Karpas-422 (cell line): ENCODE data around the gene TPCN1. TPM values are rescaled to one million over a fixed set of nuclear protein-coding genes. Genes with fewer than 3 reads are reported as not detected.

Experiments used
- DNase-seq: peaks from one replicate; pipeline ENCODE4 v3.0.0-alpha.2; 2015
- H2AFZ ChIP-seq: fragments of 200-600 bp; sonication (generic); 2 replicates; pipeline ENCODE4 v1.6.1; 2014; ENCODE audit warnings: antibody characterized with exemption, low read length, mixed read lengths
- H3K27ac ChIP-seq: fragments of 200-600 bp; sonication (generic); 2 replicates; pipeline ENCODE4 v1.5.1; 2014; ENCODE audit warnings: mild to moderate bottlenecking, low read length, moderate library complexity
- H3K27me3 ChIP-seq: fragments of 200-600 bp; sonication (generic); 2 replicates; pipeline ENCODE4 v1.6.1; 2014; ENCODE audit warnings: low read length, mixed read lengths
- H3K36me3 ChIP-seq: fragments of 200-600 bp; sonication (generic); 2 replicates; pipeline ENCODE4 v1.6.1; 2014; ENCODE audit warnings: low read length, mixed read lengths; ENCODE audit not compliant: insufficient read depth
- H3K4me1 ChIP-seq: fragments of 200-600 bp; sonication (generic); 2 replicates; pipeline ENCODE4 v1.6.1; 2014; ENCODE audit warnings: mild to moderate bottlenecking, low read length, mixed read lengths
- H3K4me2 ChIP-seq: fragments of 200-600 bp; sonication (generic); 2 replicates; pipeline ENCODE4 v1.6.1; 2014; ENCODE audit warnings: low read length, low read depth, mild to moderate bottlenecking; ENCODE audit not compliant: poor library complexity, severe bottlenecking
- H3K4me3 ChIP-seq: fragments of 200-600 bp; sonication (generic); 2 replicates; pipeline ENCODE4 v1.5.1; 2014; ENCODE audit warnings: mild to moderate bottlenecking, antibody characterized with exemption, low read length, mixed read lengths
- H3K79me2 ChIP-seq: fragments of 200-600 bp; sonication (generic); 2 replicates; pipeline ENCODE4 v1.6.1; 2014; ENCODE audit warnings: mild to moderate bottlenecking, low read length, mixed read lengths
- H3K9ac ChIP-seq: fragments of 200-600 bp; sonication (generic); 2 replicates; pipeline ENCODE4 v1.6.0; 2014; ENCODE audit warnings: low read length
- H3K9me2 ChIP-seq: fragments of 200-600 bp; sonication (generic), shearing (Covaris generic); replicated peaks from 2 replicates; pipeline ENCODE4 v1.6.0; 2014; ENCODE audit warnings: mild to moderate bottlenecking, low read length, moderate library complexity; ENCODE audit not compliant: insufficient read depth
- H3K9me3 ChIP-seq: fragments of 300-700, 200-600 bp; sonication (generic); 2 replicates; pipeline ENCODE4 v1.6.1; 2014; ENCODE audit warnings: low read length, mixed read lengths
- H4K20me1 ChIP-seq: fragments of 200-600 bp; sonication (generic); 2 replicates; pipeline ENCODE4 v1.6.1; 2014; ENCODE audit warnings: mild to moderate bottlenecking, antibody characterized with exemption, low read length, low read depth; ENCODE audit not compliant: insufficient read depth
- total RNA-seq: library from RNA; depleted of rRNA; stranded (reverse); fragments of >200 nt; shearing (Covaris generic); gene quantifications from 2 replicates; pipeline ENCODE4 v1.2.3, GENCODE V29; 2014; ENCODE audit warnings: low replicate concordance

Gene TPCN1
- total RNA-seq, 1 experiment from 2014 or later, result 43.9 TPM

- H3K79me2 ChIP-seq, result peaks cover 29% of the 10 kb centered on the region
- H3K4me1 ChIP-seq, result peaks cover 35% of the 10 kb centered on the region
- H3K4me3 ChIP-seq, result peak overlapping the region; percentile 87
- H3K9me2 ChIP-seq, result no peaks in the 10 kb centered on the region
- no peak overlapping the region for H2AFZ ChIP-seq
- H3K27ac ChIP-seq, result peak overlapping the region; percentile 86
- no peaks in the 10 kb centered on the region for H4K20me1 ChIP-seq
- peak overlapping the region; percentile 87 for H3K9ac ChIP-seq
- peak overlapping the region; percentile 83 for H3K4me2 ChIP-seq
- no peaks in the 10 kb centered on the region for H3K9me3 ChIP-seq
- DNase-seq, result peak; percentile 66
- no peaks in the 10 kb centered on the region for H3K27me3 ChIP-seq
- peaks cover 9% of the 10 kb centered on the region for H3K36me3 ChIP-seq
Measured at GRCh38 chr12:113222730-113223531, 1.7 kb downstream of the TPCN1 start.

- Histone ChIP-seq H3K9me3 (no peaks in the 10 kb centered on the region), H2AFZ (no peak overlapping the region), H3K4me2 (no peak overlapping the region), H3K4me1 (peaks cover 45% of the 10 kb centered on the region), H3K36me3 (peaks cover 22% of the 10 kb centered on the region), H3K27me3 (no peaks in the 10 kb centered on the region), H3K27ac (0 out of 2 replicates have a peak overlapping the region, but pooled peaks have one; percentile 19), H3K4me3 (no peak overlapping the region), H4K20me1 (no peaks in the 10 kb centered on the region), H3K9ac (no peak overlapping the region), H3K79me2 (peaks cover 31% of the 10 kb centered on the region), H3K9me2 (no peaks in the 10 kb centered on the region)
- DNase-seq, result no peak
Measured at GRCh38 chr12:113224955-113225354, 3.7 kb downstream of the TPCN1 start.

GRCh38 chr12:113226696-113227568 is 5.7 kb downstream of the TPCN1 start:
- H3K79me2 ChIP-seq, result peaks cover 26% of the 10 kb centered on the region

GRCh38 chr12:113227686-113228391 is 6.6 kb downstream of the TPCN1 start:
- no peaks in the 10 kb centered on the region for H3K9me2 ChIP-seq
- H3K4me2 ChIP-seq, result no peak overlapping the region
- no peaks in the 10 kb centered on the region for H3K9me3 ChIP-seq
- no peak overlapping the region for H2AFZ ChIP-seq
- no peak overlapping the region for H3K4me3 ChIP-seq
- H3K79me2 ChIP-seq, result peaks cover 17% of the 10 kb centered on the region
- peaks cover 59% of the 10 kb centered on the region for H3K4me1 ChIP-seq
- H3K9ac ChIP-seq, result no peak overlapping the region
- no peak for DNase-seq
- H3K27ac ChIP-seq, result no peak overlapping the region
- no peaks in the 10 kb centered on the region for H4K20me1 ChIP-seq
- peaks cover 40% of the 10 kb centered on the region for H3K36me3 ChIP-seq
- H3K27me3 ChIP-seq, result no peaks in the 10 kb centered on the region

More at GRCh38 chr12:113226696-113227568, 5.7 kb downstream of the TPCN1 start:
- Histone ChIP-seq H3K4me1 (peaks cover 58% of the 10 kb centered on the region), H3K27ac (no peak overlapping the region), H3K9me2 (no peaks in the 10 kb centered on the region), H2AFZ (no peak overlapping the region), H3K9me3 (no peaks in the 10 kb centered on the region), H3K27me3 (no peaks in the 10 kb centered on the region), H3K36me3 (peaks cover 35% of the 10 kb centered on the region), H4K20me1 (no peaks in the 10 kb centered on the region), H3K9ac (no peak overlapping the region), H3K4me3 (no peak overlapping the region), H3K4me2 (no peak overlapping the region)
- DNase-seq, result no peak

- Histone ChIP-seq H3K27me3 (no peaks in the 10 kb centered on the region), H3K4me1 (peaks cover 59% of the 10 kb centered on the region), H3K27ac (peak overlapping the region; percentile 77), H3K4me2 (no peak overlapping the region), H3K36me3 (peaks cover 40% of the 10 kb centered on the region), H4K20me1 (no peaks in the 10 kb centered on the region), H2AFZ (no peak overlapping the region), H3K9ac (no peak overlapping the region), H3K4me3 (no peak overlapping the region), H3K9me3 (no peaks in the 10 kb centered on the region), H3K79me2 (peaks cover 14% of the 10 kb centered on the region), H3K9me2 (no peaks in the 10 kb centered on the region)
- no peak for DNase-seq
Measured at GRCh38 chr12:113228394-113229028, 7.2 kb downstream of the TPCN1 start.

- no peak overlapping the region for H2AFZ ChIP-seq
- H3K9me2 ChIP-seq, result no peaks in the 10 kb centered on the region
- H3K79me2 ChIP-seq, result peaks cover 17% of the 10 kb centered on the region
- peaks cover 59% of the 10 kb centered on the region for H3K4me1 ChIP-seq
- peaks cover 46% of the 10 kb centered on the region for H3K36me3 ChIP-seq
- no peaks in the 10 kb centered on the region for H3K27me3 ChIP-seq
- no peak overlapping the region for H3K4me2 ChIP-seq
- H3K27ac ChIP-seq, result peak overlapping the region; percentile 77
- H4K20me1 ChIP-seq, result no peaks in the 10 kb centered on the region
- no peak overlapping the region for H3K4me3 ChIP-seq
- H3K9me3 ChIP-seq, result no peaks in the 10 kb centered on the region
- no peak for DNase-seq
- 0 out of 2 replicates have a peak overlapping the region, but pooled peaks have one; percentile 65 for H3K9ac ChIP-seq
Measured at GRCh38 chr12:113230315-113231234, 9.3 kb downstream of the TPCN1 start.
